HL-60/S4 treated with phorbol 12-myristate 13-acetate at 8.2 ng/mL for 4 days and 3 days (cell line): Measurements from ENCODE around the gene PPIE.

ENCODE experiments used
- in situ Hi-C: fragments of 300-500 bp; cut with MboI; formaldehyde crosslinking; loops from 2 replicates; pipeline ENCODE4 v1.15.0; 2022; ENCODE audit warnings: low sequenced_read_pairs

The PPIE gene

DNA sequence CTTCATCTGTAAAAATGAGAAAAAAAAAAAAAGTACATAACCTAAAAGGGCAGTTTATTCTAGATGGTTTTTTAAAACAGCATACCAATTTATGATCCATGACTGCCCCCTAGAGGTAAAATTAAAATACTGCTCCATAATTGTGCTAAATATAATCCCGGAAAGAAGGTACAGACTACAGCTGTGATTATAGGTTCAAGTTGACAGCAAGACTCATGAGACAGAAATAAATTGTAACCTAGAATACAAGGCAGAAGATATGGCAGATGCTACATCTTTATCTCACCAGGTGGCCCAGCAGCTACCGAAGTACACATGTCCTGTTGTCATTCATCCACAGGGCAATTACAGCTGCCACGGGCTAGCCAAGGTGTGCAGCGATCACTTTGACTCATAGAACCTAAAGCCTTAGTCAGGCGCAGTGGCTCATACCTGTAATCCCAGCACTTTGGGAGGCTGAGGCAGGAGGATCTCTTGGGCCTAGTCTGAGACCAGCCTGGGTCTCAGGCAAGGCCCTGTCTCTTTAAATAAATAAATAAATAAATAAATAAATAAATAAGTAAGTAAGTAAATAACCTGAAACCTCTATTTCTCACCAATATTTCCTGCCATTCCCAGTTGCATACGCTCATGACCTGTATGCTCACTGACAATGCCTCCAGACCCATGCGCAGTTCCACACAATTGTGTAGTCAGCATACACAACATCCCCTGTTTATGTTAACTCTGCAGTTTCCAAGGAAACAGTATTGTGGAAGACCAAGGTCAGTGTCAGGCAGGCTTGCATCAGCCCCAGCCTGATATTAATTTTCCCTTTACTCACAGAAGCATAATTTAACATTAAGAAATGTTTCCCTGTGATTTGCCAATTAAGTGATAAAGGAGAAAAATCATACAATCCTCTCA is 18.3 kb upstream of the PPIE start:
- in situ Hi-C loops = no loop called here

DNA sequence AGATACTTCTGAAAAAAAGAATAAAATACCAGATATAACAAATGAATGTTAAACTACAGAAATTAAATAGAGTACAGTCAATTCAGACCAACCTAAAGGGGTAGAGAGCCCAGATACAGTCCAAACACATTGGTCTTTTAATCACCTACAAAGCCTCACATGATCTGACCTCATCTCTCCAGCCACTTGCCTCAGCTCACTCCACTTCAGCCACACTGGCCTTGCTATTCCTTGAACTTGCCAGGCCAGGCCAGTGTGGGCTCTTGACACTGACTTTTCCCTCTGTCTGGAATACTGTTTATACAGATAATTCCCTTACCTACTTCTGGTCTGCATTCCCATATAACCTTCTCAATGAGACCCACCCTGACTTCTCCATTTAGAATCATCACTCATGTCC is 17.0 kb upstream of the PPIE start:
- in situ Hi-C loops = no loop called here

DNA sequence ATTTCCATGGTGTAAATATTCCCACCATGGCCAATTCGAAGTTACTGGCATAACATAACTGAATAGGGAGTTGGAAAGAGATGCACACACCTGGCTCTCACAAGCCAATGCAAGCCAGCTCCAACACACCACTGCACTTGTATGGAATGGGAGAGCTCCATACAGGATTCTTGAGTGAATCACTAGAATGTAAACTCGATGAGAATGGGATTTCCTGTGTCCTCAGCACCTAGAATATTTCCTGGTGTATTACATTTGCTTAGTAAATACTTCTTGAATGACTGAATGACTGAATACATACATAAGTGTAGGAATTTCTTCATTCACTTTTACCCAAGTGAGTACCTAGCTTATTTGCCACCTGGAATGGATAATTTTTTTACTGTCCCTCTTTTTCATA is 16.2 kb upstream of the PPIE start:
- in situ Hi-C loops = no loop called here

DNA sequence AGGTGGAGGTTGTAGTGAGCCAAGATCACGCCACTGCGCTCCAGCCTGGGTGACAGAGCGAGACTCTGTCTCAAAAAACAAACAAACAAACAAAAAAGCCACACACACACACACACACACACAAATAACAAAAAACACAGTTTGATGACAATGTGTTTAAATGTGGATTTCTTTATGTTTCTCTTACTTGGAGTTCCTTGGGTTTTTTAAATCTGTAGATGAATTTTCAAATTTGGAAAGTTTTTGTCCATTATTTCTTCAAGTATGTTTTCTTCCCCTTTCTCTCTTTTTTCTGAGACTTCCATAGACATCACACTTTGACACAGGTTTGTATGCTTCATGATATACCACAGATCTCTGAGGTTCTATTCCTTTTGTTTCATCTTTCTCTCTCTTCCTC is 12.1 kb upstream of the PPIE start:
- in situ Hi-C loops = no loop called here

DNA sequence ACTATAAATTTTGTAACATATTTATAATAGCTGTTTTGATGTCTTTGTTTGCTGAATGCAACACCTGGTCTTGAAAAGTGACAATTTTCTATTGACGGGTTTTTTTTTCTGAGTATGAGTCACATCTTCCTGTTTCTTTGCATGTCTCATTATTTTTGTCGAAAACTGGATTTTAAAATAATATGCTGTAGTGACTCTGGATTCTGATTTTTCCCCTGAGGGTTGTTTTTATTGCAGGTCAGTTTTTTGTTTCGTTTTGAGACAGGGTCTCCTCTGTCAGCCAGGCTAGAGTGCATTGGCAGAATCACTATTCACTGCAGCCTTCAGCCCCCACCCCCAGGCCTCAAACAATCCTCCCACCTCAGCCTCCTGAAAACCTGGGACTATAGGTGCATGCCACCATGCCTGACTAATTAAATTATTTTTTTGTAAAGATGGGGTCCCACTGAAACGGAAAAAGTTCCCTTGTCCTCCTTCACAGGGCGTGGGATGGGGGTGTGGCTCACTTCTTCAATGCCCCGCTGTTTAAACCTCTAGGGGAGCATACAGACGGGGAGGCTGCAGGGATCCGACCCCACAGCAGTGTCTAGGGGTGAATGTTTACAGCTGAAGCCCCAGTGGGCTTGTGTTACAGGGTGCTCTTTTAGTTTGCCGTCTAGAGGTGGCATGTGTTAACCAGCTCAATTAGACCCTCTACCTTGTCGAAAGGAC is 11.3 kb upstream of the PPIE start:
- in situ Hi-C loops = no loop called here

DNA sequence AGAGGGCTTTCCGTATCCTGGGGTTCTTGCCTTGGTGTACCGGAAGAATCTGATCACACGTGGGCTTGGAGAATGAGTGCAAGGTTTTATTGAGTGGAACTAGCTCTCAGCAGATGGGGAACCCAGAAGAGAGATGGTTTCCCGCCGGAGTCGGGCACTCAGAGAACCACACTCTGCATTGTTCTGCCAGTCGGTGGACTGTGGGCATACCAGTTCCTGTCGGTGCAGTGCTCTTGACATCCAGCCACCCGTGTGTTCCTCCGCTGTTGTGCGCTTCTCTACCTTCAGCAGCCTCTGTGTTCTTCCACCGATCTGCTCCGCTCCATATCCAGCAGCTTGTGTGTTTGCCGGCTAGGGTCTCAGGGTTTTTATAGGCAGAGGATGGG is 10.8 kb upstream of the PPIE start:
- in situ Hi-C loops = no loop called here

DNA sequence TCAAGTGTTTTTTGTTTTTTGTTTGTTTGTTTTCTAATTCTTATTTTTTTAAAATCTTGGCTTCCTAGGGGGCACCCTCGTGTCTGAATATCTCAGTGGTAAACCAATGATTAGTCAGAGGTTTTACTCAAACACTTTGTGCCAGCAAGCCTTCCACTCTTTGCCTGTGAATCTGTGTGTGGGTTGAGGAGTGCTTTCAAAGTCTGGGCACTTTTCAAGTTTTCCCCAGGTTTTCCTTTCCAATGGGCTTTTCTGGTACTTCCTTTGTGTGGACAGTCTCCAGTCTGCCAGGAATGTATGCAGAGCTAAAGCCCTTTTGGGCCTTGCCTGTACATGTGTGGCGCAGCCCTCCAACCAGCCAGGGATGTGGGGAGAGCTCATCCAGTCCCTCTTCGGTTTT is 9.7 kb upstream of the PPIE start:
- in situ Hi-C loops = no loop called here

DNA sequence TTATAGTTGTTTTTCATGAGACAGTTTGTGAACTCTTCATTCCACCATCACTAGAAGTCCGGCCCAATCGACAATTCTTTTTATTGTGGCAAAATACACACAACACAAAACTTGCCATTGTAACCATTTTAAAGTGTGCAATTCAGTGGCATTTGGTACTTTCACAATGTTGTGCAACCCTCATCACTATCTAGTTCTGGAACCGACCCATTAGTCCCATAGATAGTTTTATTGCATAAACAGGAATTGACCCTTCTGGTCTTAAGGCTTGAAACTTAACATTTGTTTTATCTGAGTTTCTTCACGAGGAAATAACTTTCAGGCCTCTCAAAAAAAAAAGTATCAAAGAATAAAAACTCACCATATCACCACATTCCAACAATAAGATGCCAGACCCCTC is 8.8 kb upstream of the PPIE start:
- in situ Hi-C loops = no loop called here

DNA sequence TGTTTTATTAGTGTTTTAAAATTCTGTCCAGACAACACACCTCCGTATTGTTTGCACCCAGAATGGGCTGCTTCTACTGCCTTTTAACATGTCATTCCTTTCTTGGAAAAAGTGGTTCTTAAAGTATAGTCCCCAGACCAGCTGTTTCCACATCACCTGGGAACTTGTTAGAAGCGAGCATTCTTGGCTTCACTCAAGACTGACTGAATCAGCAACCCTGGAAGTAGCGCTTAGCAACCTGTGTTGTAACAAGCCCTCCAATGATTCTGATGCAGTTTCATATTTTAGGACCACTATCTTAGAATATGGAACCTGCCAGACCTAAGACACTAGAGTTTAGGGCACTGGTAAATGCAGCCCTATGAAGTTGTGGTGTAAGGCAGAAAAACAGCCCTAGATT is 6.0 kb upstream of the PPIE start:
- in situ Hi-C loops = no loop called here

DNA sequence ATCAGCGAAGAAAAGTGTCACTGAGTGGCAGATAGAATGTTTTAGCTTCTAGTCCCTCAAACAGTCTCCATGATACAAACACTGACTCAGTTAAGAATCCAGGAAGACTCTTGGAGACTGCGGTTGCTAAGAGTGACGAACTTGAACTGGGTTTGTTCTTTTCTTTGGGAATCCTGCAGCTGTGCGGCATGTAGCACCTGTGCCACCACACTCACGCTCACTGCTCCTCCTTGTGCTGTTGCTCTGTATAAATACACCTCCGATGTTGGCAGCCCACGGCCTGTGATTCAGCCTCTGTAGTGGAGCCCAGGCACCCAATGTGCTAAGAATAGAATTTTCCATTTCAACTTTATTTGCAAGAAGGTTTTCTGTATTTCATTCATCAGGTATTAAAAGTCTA is 5.5 kb upstream of the PPIE start:
- in situ Hi-C loops = no loop called here

DNA sequence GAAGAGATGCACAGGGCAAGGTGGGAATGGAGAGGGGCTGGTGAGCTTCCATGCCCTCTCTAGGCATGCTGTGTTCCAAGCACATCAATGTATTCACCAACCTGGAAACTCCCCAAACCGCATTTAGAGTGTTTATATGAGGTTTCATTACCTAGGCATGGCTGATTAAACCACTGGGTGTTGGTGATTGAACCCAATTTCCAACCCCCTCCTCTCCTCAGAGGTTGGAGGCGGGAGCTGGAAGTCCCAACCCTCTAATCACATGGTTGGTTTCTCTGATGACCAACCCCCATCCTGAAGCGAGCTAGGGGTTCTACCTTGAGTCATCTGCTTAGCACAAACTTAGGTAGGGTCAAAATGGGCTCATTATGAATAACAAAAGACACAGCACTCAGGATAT is 3.0 kb upstream of the PPIE start:
- in situ Hi-C loops = no loop called here

DNA sequence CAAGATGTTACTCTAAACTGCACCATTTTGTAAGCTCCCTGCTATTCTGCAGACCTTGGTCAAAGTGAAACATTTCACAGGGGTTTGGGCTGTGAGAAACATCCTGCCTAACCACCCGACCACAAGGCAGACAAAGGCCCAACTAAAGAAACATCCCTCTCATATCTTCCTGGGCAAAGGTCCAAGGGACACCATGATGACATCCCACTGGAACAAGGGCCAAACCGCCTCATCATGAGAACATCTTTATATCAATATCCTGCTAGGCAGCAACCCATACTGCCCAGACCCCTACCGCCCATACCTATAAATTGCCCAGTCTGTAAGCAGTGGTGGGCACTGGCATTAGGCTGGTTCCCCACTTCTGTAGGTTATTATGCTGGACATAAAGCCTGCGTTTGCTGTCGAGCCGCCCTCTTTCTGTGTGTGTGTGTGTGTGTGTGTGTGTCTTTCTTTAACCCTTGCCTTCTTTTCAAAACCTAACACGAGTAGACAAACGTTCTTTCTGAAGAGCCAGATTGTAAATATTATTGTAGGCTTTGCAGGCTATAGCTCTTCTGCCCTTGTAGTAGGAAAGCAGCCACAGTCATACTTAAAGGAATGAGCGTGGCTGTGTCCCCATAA is 1.0 kb upstream of the PPIE start:
- in situ Hi-C loops = no loop called here

DNA sequence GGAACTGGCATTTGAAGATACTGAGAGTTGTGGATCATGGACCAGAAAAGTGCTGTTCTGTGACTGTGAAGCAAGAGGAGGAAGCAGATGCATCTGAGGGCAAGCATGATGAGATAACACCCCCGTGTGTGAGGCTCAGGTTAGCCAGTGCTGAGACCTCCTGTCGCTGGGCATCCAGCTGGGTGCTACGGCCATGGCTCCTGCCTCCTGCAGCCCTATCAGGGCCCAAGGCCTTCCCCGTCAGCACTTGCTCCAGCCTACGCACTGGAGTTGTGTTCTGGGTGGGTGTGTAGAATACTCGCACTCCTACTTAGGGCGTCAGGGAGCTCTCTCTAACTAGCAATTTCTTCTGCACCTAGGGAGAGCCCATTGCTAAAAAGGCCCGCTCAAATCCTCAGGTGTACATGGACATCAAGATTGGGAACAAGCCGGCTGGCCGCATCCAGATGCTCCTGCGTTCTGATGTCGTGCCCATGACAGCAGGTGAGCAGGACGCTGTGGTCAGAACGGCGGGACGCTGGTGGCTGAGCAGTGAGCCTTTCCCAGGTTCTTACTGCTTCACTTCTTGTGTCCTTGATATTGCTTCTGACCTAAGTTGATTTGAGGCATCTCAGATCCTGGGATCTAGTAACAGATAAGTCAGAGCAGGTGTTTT is 6.5 kb downstream of the PPIE start:
- in situ Hi-C loops = no loop called here

DNA sequence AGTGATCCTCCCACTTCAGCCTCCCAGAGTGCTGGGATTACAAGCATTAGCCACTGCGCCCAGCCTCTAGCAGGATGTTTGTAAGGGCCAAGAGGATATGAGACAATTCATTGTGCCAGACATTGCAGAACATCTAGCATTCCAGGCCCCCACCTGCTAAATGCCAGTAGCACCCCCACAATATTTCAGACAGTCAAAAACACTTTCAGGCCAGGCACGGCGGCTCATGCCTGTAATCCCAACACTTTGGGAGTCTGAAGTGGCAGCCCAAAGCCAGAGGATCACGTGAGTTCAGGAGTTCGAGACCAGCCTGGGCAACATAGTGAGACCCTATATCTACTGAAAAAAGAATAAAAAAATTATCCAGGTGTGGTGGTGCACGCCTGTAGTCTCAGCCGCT is 12.9 kb downstream of the PPIE start:
- in situ Hi-C loops = no loop called here

DNA sequence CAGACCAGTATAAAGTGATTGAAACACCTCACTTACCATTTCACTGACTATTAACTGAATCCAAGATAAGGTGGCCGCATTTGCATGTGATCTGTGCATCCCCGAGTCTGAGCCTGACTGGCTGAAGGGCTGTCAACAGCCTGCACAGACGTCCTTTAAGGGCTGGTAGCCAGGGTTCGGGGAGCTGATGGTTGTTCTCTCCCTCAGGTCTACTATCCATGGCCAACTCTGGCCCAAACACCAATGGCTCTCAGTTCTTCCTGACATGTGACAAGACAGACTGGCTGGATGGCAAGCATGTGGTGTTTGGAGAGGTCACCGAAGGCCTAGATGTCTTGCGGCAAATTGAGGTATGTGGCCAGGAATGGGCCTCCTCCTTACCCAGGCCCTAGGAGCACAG is 14.0 kb downstream of the PPIE start:
- in situ Hi-C loops = no loop called here

DNA sequence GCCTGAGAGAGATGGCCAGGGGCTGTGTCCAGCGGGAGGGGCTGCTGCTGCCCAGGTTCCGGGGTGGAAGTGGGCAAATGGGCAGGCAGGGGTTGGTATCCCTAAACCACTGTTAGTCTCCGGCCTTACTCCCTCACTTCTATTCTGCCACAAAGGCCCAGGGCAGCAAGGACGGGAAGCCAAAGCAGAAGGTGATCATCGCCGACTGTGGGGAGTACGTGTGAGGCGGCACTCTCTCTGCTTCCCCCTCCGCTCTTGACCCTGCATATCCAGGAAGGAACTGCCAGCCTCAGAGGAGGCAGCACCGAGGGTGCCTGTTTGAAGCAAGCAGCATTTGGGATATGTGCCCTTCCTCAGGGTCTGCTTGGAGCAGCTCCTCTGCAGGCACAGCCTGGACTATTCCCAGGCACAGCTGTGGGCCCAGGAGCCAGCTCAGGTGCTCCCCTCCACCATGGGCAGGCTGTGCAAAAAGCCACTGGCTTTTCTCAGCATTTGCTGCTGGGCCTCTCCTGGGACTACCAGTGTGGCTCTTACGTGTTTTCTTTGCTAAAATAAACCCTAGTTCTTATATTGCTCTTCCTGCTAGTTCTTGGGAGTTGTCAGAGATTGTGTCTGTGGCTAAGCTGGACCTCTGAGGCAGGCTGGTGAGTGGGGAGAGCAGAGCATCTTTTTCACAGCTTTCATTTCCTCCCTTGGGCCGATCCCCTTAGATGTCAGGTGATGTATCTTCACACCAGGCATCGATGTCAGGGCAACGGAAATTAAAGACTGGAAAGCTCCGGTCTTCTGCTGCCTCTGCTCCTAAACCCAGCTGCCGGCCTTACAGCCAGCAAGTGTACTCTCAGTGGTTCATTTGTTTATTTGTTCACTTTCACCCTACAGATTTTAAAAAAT is 14.7 kb downstream of the PPIE start:
- in situ Hi-C loops = no loop called here

DNA sequence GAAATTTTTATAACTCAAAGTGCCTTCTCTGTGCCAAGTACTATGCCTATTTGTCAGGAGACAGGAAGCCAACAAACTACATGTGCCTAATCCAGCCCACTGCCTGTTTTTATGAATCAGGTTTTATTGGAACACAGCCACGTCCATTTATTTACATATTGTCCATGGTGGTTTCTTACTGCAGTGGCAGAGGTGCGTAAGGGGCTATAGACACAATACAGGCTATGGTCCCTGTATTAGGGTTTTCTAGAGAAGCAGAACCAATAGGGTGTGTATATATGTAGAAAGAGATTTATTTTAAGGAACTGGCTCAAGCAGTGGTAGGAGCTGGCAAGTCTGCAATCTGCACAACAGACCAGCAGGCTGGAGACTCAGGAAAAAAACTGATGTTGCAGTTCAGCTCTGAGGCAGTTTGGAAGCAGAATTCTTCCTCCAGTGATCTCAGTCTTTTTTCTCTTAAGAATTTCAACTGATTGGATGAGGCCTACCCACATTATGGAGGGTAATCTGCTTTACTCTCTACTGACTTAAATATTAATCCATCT is 15.4 kb downstream of the PPIE start:
- in situ Hi-C loops = no loop called here

DNA sequence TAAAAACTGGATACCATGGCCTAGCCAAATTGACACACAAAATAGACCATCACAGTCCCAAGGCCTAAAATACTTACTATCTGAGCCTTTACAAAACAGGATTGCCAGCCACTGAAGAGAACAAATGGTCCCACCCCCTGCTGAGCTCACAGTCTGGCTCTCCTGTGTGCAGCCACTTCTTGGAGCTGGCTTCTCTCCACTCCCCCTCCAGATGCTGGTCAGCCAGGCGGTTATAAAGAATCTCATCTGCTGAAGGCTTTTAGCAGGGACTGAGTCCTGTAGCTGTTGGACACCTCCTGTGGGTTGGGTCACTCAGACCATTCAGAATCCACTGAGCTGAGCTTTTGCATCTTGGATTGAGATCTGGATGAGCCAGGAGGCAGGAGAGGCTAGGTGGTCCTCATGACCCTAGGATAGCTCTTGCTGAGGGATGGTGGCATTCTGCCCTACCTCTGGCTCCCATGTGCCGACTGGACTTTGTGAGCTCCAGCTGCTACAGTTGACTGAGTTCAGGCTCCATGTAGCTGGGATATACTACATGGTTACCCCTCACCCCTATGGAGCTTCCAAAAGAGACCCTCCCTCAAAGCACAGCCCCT is 16.3 kb downstream of the PPIE start:
- in situ Hi-C loops = no loop called here

DNA sequence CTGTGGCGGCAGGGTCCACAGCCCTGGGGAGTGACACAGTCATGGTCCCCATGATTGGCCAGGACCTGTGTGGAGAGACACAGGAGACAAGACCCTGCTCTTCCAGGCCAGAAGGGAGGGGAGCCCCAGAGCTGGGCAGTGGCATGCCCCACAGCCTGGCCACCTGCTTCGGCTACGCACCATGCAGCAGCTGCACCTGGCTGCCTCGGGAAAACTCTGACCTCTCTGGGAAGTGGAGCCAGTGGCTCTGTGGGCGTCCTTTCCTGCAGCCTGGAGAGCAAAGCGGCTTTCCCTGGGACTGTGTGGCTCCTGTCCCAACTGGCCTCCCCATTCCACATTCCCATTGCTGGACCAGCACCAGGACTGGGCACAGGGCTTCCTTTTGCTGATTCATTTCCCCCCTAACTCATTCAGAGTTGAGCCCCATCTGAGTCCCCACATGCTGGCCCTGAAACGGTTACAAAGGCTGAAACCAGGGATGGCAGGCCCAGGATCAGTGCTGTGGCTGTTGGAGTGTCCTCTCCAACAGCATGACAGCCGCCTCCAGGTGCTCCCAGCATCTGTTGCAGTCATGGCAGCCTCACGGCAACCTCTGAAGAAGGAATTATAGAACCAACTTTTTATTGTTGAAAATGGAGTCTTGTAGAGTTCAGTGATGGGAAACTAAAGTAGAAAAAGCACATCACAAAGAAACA is 17.4 kb downstream of the PPIE start:
- in situ Hi-C loops = no loop called here
